Keratinocyte (primary cell): ENCODE results near the gene VPS41. TPM values are rescaled to one million over a fixed set of nuclear protein-coding genes. Genes with fewer than 3 reads are reported as not detected.

Experiments
- DNase-seq: peaks from one replicate; pipeline ENCODE4 v3.0.0-alpha.2; 2011; ENCODE audit warnings: low read depth, missing footprints, low spot score
- FAIRE-seq: peaks from 2 replicates; lab custom pipeline; 2011; peaks lifted over from hg19 to GRCh38; lab: Jason Lieb, UNC
- H2AFZ ChIP-seq: 2 replicates; pipeline ENCODE4 v1.6.0; 2012; ENCODE audit warnings: low read length, control low read depth, inconsistent platforms; ENCODE audit not compliant: control insufficient read depth
- H3K27ac ChIP-seq: 2 replicates; pipeline ENCODE4 v1.5.1; 2011; ENCODE audit warnings: low read length; ENCODE audit not compliant: control insufficient read depth, insufficient read depth
- H3K27me3 ChIP-seq: 3 replicates; pipeline ENCODE4 v1.6.0; 2011; ENCODE audit warnings: low read length; ENCODE audit not compliant: control insufficient read depth, insufficient read depth; ENCODE audit errors: extremely low read depth
- H3K36me3 ChIP-seq, 2 experiments: 2 replicates in 1 of 2; 3 replicates in 1 of 2; pipeline ENCODE4 v1.5.1; 2011; ENCODE audit warnings: low read length in 2 of 2, mild to moderate bottlenecking in 1 of 2; ENCODE audit not compliant: control insufficient read depth in 2 of 2, insufficient read depth in 2 of 2; ENCODE audit errors: extremely low read depth in 1 of 2
- H3K4me1 ChIP-seq: 3 replicates; pipeline ENCODE4 v1.5.1; 2011; ENCODE audit warnings: low read length; ENCODE audit not compliant: control insufficient read depth, insufficient read depth; ENCODE audit errors: extremely low read depth
- H3K4me2 ChIP-seq: 3 replicates; pipeline ENCODE4 v1.6.0; 2011; ENCODE audit warnings: low read depth, low read length; ENCODE audit not compliant: control insufficient read depth, insufficient read depth; ENCODE audit errors: extremely low read depth
- H3K4me3 ChIP-seq, 3 experiments: fragments of 200-600 bp in 1 of 3; sonication (generic) in 1 of 3; 2 replicates in 2 of 3; 3 replicates in 1 of 3; pipeline ENCODE4 v1.5.1; 2011 to 2016; ENCODE audit warnings: low read length in 3 of 3, mild to moderate bottlenecking in 3 of 3, control low read depth in 2 of 3, inconsistent platforms in 1 of 3, low read depth in 1 of 3, mixed read lengths in 1 of 3, mixed run types in 1 of 3, moderate library complexity in 1 of 3; ENCODE audit not compliant: control insufficient read depth in 2 of 3, insufficient read depth in 2 of 3; ENCODE audit errors: extremely low read depth in 1 of 3
- H3K79me2 ChIP-seq: 2 replicates; pipeline ENCODE4 v1.6.0; 2012; ENCODE audit warnings: low read length; ENCODE audit not compliant: control insufficient read depth, insufficient read depth
- H3K9ac ChIP-seq: 3 replicates; pipeline ENCODE4 v1.6.0; 2011; ENCODE audit warnings: low read length; ENCODE audit not compliant: control insufficient read depth, insufficient read depth; ENCODE audit errors: extremely low read depth
- H3K9me1 ChIP-seq: 3 replicates; pipeline ENCODE4 v1.6.0; 2011; ENCODE audit warnings: low read length; ENCODE audit not compliant: control insufficient read depth, insufficient read depth; ENCODE audit errors: extremely low read depth
- H3K9me3 ChIP-seq: 2 replicates; pipeline ENCODE4 v1.5.1; 2012; ENCODE audit warnings: low read depth, low read length; ENCODE audit not compliant: control insufficient read depth
- H4K20me1 ChIP-seq: 3 replicates; pipeline ENCODE4 v1.6.0; 2011; ENCODE audit warnings: low read length; ENCODE audit not compliant: control insufficient read depth, insufficient read depth; ENCODE audit errors: extremely low read depth
- CTCF ChIP-seq, 3 experiments: IDR thresholded peaks in 1 of 3; conservative IDR thresholded peaks in 1 of 3; optimal IDR thresholded peaks in 1 of 3; 2 replicates in 2 of 3; 3 replicates in 1 of 3; pipeline versions ENCODE3 to v1.5.1; 2011; ENCODE audit warnings: low read length in 3 of 3, mild to moderate bottlenecking in 3 of 3, moderate library complexity in 2 of 3, control low read depth in 1 of 3, inconsistent platforms in 1 of 3; ENCODE audit not compliant: insufficient read depth in 2 of 3; ENCODE audit errors: extremely low read depth in 1 of 3
- EZH2 ChIP-seq: IDR thresholded peaks from one replicate; pipeline ENCODE4 v1.6.1; 2012; ENCODE audit warnings: inconsistent platforms, mild to moderate bottlenecking, low read length, moderate library complexity
- dilution Hi-C: fragments of 300-500 bp; cut with MboI; formaldehyde crosslinking; loops from one replicate; pipeline ENCODE4 v1.7.0; 2020; ENCODE audit warnings: low sequenced_read_pairs; ENCODE audit not compliant: extremely low pct_ligation_motif_present
- polyA plus RNA-seq, 5 experiments: library from polyadenylated mRNA; depleted of rRNA in 3 of 5; stranded (reverse) in 3 of 5; stranded (forward) in 1 of 5; unstranded in 1 of 5; fragments of >200 nt; gene quantifications; 1 replicate in 1 of 5; 2 replicates in 3 of 5; 3 replicates in 1 of 5; pipeline versions ENCODE4 v1.2.1 to v1.2.3, GENCODE V29; 2011 to 2012; ENCODE audit warnings: missing spikeins in 2 of 5, low read depth in 1 of 5, low replicate concordance in 1 of 5

VPS41 gene
- polyA plus RNA-seq, 1 donor (not counting 4 experiments of a cell fraction or from before 2014, with no cell fraction given) = 38.1 TPM

DNA sequence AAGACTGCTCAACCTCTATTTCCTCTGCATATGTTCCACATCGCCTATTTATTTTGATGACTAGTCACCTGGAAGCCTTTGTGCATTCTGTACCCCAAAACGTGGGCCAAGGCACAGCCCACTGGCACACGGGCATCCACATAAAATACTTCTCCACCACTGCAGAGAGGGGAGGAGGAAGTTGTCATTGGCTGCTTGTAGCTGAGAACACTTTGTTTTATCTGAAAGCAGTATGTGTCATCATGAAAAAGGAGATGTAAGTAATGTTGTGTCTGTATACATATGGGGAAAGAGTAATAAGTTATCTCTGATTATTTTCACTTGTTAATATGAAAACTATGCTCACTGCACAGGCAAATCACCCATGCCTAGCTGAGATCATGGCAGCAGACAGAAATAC is 229.6 kb downstream of the VPS41 start:
- H3K27me3 ChIP-seq = no peaks in the 10 kb centered on the region
- no peak overlapping the region for H3K4me3 ChIP-seq
- dilution Hi-C loops = no loop called here
- H3K4me2 ChIP-seq = no peak overlapping the region
- H3K9me3 ChIP-seq = no peaks in the 10 kb centered on the region
- H3K36me3 ChIP-seq = no peaks in the 10 kb centered on the region
- H3K27ac ChIP-seq = no peak overlapping the region
- no peak overlapping the region for H3K9ac ChIP-seq
- no peaks in the 10 kb centered on the region for H3K79me2 ChIP-seq
- H3K9me1 ChIP-seq = no peaks in the 10 kb centered on the region
- H3K4me1 ChIP-seq = no peaks in the 10 kb centered on the region
- TF ChIP-seq EZH2 = no peak
- TF ChIP-seq CTCF (optimal IDR thresholded peaks at IDR 0.05 in 1 of 3, IDR thresholded peaks at IDR 0.05 in 1 of 3, conservative IDR thresholded peaks at IDR 0.05 in 1 of 3; ENCODE audit: extremely low read depth in 1 of 3, insufficient read depth in 2 of 3, low read length in 3 of 3) = no peak
- no peak for FAIRE-seq
- DNase-seq = no peak
- no peak overlapping the region for H2AFZ ChIP-seq
- H4K20me1 ChIP-seq = no peaks in the 10 kb centered on the region

GRCh38 chr7:38678698-38679054 is 230.3 kb downstream of the VPS41 start:
- DNase-seq (no peak), FAIRE-seq (no peak)
- Histone ChIP-seq H3K9me3 (no peaks in the 10 kb centered on the region), H4K20me1 (no peaks in the 10 kb centered on the region), H3K36me3 (no peaks in the 10 kb centered on the region), H3K9ac (no peak overlapping the region), H3K4me2 (no peak overlapping the region), H3K27me3 (no peaks in the 10 kb centered on the region), H3K9me1 (no peaks in the 10 kb centered on the region), H3K27ac (no peak overlapping the region), H3K79me2 (no peaks in the 10 kb centered on the region), H3K4me1 (no peaks in the 10 kb centered on the region), H2AFZ (no peak overlapping the region), H3K4me3 (no peak overlapping the region)
- dilution Hi-C loops = no loop called here
- TF ChIP-seq CTCF (optimal IDR thresholded peaks at IDR 0.05 in 1 of 3, IDR thresholded peaks at IDR 0.05 in 1 of 3, conservative IDR thresholded peaks at IDR 0.05 in 1 of 3; ENCODE audit: extremely low read depth in 1 of 3, insufficient read depth in 2 of 3, low read length in 3 of 3) (no peak), EZH2 (no peak)
